HepG2 (cell line): ENCODE results near the gene RAB9A.

Source experiments
- CBFB ChIP-seq: sonication (generic); formaldehyde crosslinking; IDR thresholded peaks from 2 replicates; pipeline ENCODE4 v1.4.0; 2020; ENCODE audit warnings: missing genetic modification reagents
- CEBPB ChIP-seq: IDR thresholded peaks from 2 replicates; pipeline ENCODE4 v1.6.1; 2011; ENCODE audit warnings: low read depth, low read length, improper control_type of control experiment, borderline replicate concordance
- CTCF ChIP-seq: sonication (generic); formaldehyde crosslinking; IDR thresholded peaks from 2 replicates; pipeline ENCODE4 v1.5.0; 2020; ENCODE audit warnings: mild to moderate bottlenecking, missing genetic modification reagents, moderate library complexity
- GATAD2A ChIP-seq: IDR thresholded peaks from 2 replicates; pipeline ENCODE4 v1.6.1; 2016
- GTF3A ChIP-seq: sonication (generic); formaldehyde crosslinking; conservative IDR thresholded peaks from 2 replicates; pipeline ENCODE4 v1.4.0; 2020; ENCODE audit warnings: mild to moderate bottlenecking, missing genetic modification reagents
- HNRNPUL1 ChIP-seq: fragments of 200-400 bp; formaldehyde crosslinking; IDR thresholded peaks from 2 replicates; pipeline ENCODE4 v1.6.1; 2017; ENCODE audit warnings: low read depth, mild to moderate bottlenecking, low read length, moderate library complexity
- POLR2AphosphoS5 ChIP-seq: IDR thresholded peaks from 2 replicates; pipeline ENCODE4 v1.6.1; 2012; ENCODE audit warnings: low read depth, low read length
- RFX5 ChIP-seq: IDR thresholded peaks from 2 replicates; pipeline ENCODE4 v1.6.1; 2011; ENCODE audit warnings: low read depth, low read length, improper control_type of control experiment
- SMAD3 ChIP-seq: sonication (generic); formaldehyde crosslinking; IDR thresholded peaks from 2 replicates; pipeline ENCODE4 v1.4.0; 2020; ENCODE audit warnings: missing genetic modification reagents
- ZBTB21 ChIP-seq: sonication (generic); formaldehyde crosslinking; IDR thresholded peaks from 2 replicates; pipeline ENCODE4 v1.4.0; 2020; ENCODE audit warnings: missing genetic modification reagents
- ZNF282 ChIP-seq: fragments of 450-650 bp; IDR thresholded peaks from 2 replicates; pipeline ENCODE4 v1.6.1; 2018; ENCODE audit not compliant: partially characterized antibody

- TF ChIP-seq POLR2AphosphoS5 (no peak), CEBPB (no peak), ZNF282 (no peak), GATAD2A (no peak), CBFB (CRISPR knock-in tag) (no peak), CTCF (no peak), RFX5 (no peak), ZBTB21 (no peak), HNRNPUL1 (no peak), GTF3A (CRISPR knock-in tag) (no peak), SMAD3 (CRISPR knock-in tag) (no peak)
Observed at GRCh38 chrX:13694359-13694758, 5.4 kb downstream of the RAB9A start.
